Measurements from ENCODE around the gene MED19.

Gene MED19

GRCh38 chr11:57667736-57668433, 44.1 kb downstream of the MED19 start, which contains the start of gene ZDHHC5:
ZDHHC5 (plus strand) TSS chr11:57668114; CDS start chr11:57673091, 4,977 bp downstream.
- H3K4me3 ChIP-seq (ENCODE audit: low read length) = peak within 1 kb of the TSS; percentile 97
- peak; percentile 99 for DNase-seq (ENCODE audit: low read depth)
- peaks cover 9% of the 10 kb centered on the region for H3K36me3 ChIP-seq (ENCODE audit: control insufficient read depth, insufficient read depth, low read length, severe bottlenecking)
- H3K4me1 ChIP-seq (ENCODE audit: control insufficient read depth, insufficient read depth, low read length) = peaks cover 19% of the 10 kb centered on the region
- no peaks in the 10 kb centered on the region for H3K27me3 ChIP-seq (replicated peaks; ENCODE audit: control insufficient read depth, insufficient read depth, low read length)
- peak within 1 kb of the TSS; percentile 95 for H3K9ac ChIP-seq (ENCODE audit: low read length)
- H3K9me3 ChIP-seq (ENCODE audit: control insufficient read depth, low read length) = no peaks in the 10 kb centered on the region

GRCh38 chr11:57667117-57667735, 44.8 kb downstream of the MED19 start:
- Histone ChIP-seq H3K4me1 (ENCODE audit: control insufficient read depth, insufficient read depth, low read length) (peaks cover 19% of the 10 kb centered on the region), H3K27me3 (replicated peaks; ENCODE audit: control insufficient read depth, insufficient read depth, low read length) (no peaks in the 10 kb centered on the region), H3K9ac (ENCODE audit: low read length) (peak overlapping the region; percentile 95), H3K36me3 (ENCODE audit: control insufficient read depth, insufficient read depth, low read length, severe bottlenecking) (peaks cover 9% of the 10 kb centered on the region), H3K4me3 (ENCODE audit: low read length) (peak overlapping the region; percentile 97), H3K9me3 (ENCODE audit: control insufficient read depth, low read length) (no peaks in the 10 kb centered on the region)
- DNase-seq (ENCODE audit: low read depth) = peak; percentile 99

- no peak overlapping the region for H3K9ac ChIP-seq (ENCODE audit: low read length)
- no peaks in the 10 kb centered on the region for H3K9me3 ChIP-seq (ENCODE audit: control insufficient read depth, low read length)
Measured at GRCh38 chr11:57663975-57664374, 48.0 kb downstream of the MED19 start.

GRCh38 chr11:57662893-57663292, 49.1 kb downstream of the MED19 start:
- H3K9ac ChIP-seq (ENCODE audit: low read length) = no peak overlapping the region
- DNase-seq (ENCODE audit: low read depth) = no peak
- H3K4me1 ChIP-seq (ENCODE audit: control insufficient read depth, insufficient read depth, low read length) = peaks cover 9% of the 10 kb centered on the region
- no peak overlapping the region for H3K4me3 ChIP-seq (ENCODE audit: low read length)
- H3K9me3 ChIP-seq (ENCODE audit: control insufficient read depth, low read length) = no peaks in the 10 kb centered on the region
- peaks cover 35% of the 10 kb centered on the region for H3K36me3 ChIP-seq (ENCODE audit: control insufficient read depth, insufficient read depth, low read length, severe bottlenecking)
- no peaks in the 10 kb centered on the region for H3K27me3 ChIP-seq (replicated peaks; ENCODE audit: control insufficient read depth, insufficient read depth, low read length)

More at GRCh38 chr11:57663975-57664374, 48.0 kb downstream of the MED19 start:
- H3K4me1 ChIP-seq (ENCODE audit: control insufficient read depth, insufficient read depth, low read length) = peaks cover 10% of the 10 kb centered on the region
- H3K36me3 ChIP-seq (ENCODE audit: control insufficient read depth, insufficient read depth, low read length, severe bottlenecking) = peaks cover 35% of the 10 kb centered on the region
- no peaks in the 10 kb centered on the region for H3K27me3 ChIP-seq (replicated peaks; ENCODE audit: control insufficient read depth, insufficient read depth, low read length)
- DNase-seq (ENCODE audit: low read depth) = no peak
- no peak overlapping the region for H3K4me3 ChIP-seq (ENCODE audit: low read length)

GRCh38 chr11:57659669-57660068, 52.3 kb downstream of the MED19 start:
- peaks cover 6% of the 10 kb centered on the region for H3K4me1 ChIP-seq (ENCODE audit: control insufficient read depth, insufficient read depth, low read length)
- no peaks in the 10 kb centered on the region for H3K9me3 ChIP-seq (ENCODE audit: control insufficient read depth, low read length)
- H3K4me3 ChIP-seq (ENCODE audit: low read length) = no peak overlapping the region
- DNase-seq (ENCODE audit: low read depth) = no peak
- no peaks in the 10 kb centered on the region for H3K27me3 ChIP-seq (replicated peaks; ENCODE audit: control insufficient read depth, insufficient read depth, low read length)
- H3K9ac ChIP-seq (ENCODE audit: low read length) = no peak overlapping the region
- peaks cover 35% of the 10 kb centered on the region for H3K36me3 ChIP-seq (ENCODE audit: control insufficient read depth, insufficient read depth, low read length, severe bottlenecking)

GRCh38 chr11:57658023-57658361, 54.0 kb downstream of the MED19 start:
- no peaks in the 10 kb centered on the region for H3K27me3 ChIP-seq (replicated peaks; ENCODE audit: control insufficient read depth, insufficient read depth, low read length)
- peak; percentile 23 for DNase-seq (ENCODE audit: low read depth)
- no peaks in the 10 kb centered on the region for H3K9me3 ChIP-seq (ENCODE audit: control insufficient read depth, low read length)
- H3K36me3 ChIP-seq (ENCODE audit: control insufficient read depth, insufficient read depth, low read length, severe bottlenecking) = peaks cover 35% of the 10 kb centered on the region
- peak overlapping the region; percentile 96 for H3K4me3 ChIP-seq (ENCODE audit: low read length)
- H3K9ac ChIP-seq (ENCODE audit: low read length) = peak overlapping the region; percentile 92
- peaks cover 8% of the 10 kb centered on the region for H3K4me1 ChIP-seq (ENCODE audit: control insufficient read depth, insufficient read depth, low read length)

- Histone ChIP-seq H3K4me1 (ENCODE audit: control insufficient read depth, insufficient read depth, low read length) (peaks cover 12% of the 10 kb centered on the region), H3K36me3 (ENCODE audit: control insufficient read depth, insufficient read depth, low read length, severe bottlenecking) (peaks cover 30% of the 10 kb centered on the region), H3K9me3 (ENCODE audit: control insufficient read depth, low read length) (no peaks in the 10 kb centered on the region), H3K9ac (ENCODE audit: low read length) (peak within 1 kb of the TSS; percentile 92), H3K27me3 (replicated peaks; ENCODE audit: control insufficient read depth, insufficient read depth, low read length) (no peaks in the 10 kb centered on the region), H3K4me3 (ENCODE audit: low read length) (peak within 1 kb of the TSS; percentile 96)
- peak; percentile 100 for DNase-seq (ENCODE audit: low read depth)
Measured at GRCh38 chr11:57657194-57658022, 54.6 kb downstream of the MED19 start, which contains the start of gene CLP1. CLP1 (plus strand) TSS chr11:57657762; CDS start chr11:57659477, 1,715 bp downstream.

GRCh38 chr11:57656885-57657193, 55.2 kb downstream of the MED19 start:
- Histone ChIP-seq H3K4me1 (ENCODE audit: control insufficient read depth, insufficient read depth, low read length) (peaks cover 12% of the 10 kb centered on the region), H3K36me3 (ENCODE audit: control insufficient read depth, insufficient read depth, low read length, severe bottlenecking) (peaks cover 25% of the 10 kb centered on the region), H3K4me3 (ENCODE audit: low read length) (peak overlapping the region; percentile 96), H3K9me3 (ENCODE audit: control insufficient read depth, low read length) (no peaks in the 10 kb centered on the region), H3K27me3 (replicated peaks; ENCODE audit: control insufficient read depth, insufficient read depth, low read length) (no peaks in the 10 kb centered on the region), H3K9ac (ENCODE audit: low read length) (peak overlapping the region; percentile 92)
- DNase-seq (ENCODE audit: low read depth) = no peak
